Activated CD4-positive, CD25-positive, alpha-beta regulatory T cell treated with anti-CD3 and anti-CD28 coated beads, Interleukin-2, amount 50 U/mL, for 72 hours (primary cell): ENCODE measurements around the gene RNF26.

ENCODE experiments used
- DNase-seq: peaks from one replicate; pipeline ENCODE4 v3.0.0; 2021

The RNF26 gene

DNA sequence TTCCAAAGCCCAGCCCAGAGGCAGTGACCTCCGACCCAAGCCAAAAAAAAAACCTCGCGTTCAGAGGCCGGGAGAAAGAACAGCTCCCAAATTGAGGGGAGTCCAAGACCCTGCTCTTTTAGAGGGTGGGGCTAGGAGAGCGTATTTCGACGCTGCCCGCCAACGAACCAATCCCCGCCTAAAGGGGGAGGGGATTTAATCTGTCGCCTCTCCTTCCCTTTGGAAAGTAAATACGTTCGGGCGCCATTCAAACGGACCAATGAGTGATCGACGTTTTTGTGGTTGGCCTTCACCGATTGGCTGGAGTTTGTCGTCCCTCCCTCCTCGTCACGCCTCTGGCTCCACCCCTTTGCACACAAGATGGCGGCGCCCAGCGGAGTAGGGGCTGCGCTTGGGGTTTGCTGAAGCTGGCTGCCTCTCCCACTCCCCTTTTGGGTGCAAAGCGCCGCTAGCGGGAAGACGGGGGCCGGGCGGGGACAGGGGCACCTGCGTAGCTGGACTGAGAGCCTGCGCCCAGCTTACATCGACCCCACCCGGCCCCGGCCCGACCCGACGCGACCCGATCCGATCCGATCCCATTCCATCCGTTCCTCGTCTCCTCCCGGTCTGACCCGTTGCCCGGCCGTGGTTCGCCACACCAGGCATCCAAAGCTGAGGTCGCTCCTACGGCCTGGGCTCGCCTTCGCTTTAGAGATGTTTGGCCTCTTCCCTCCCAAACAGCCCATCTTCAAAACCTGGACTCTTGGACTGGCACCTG, at the start of gene RNF26:
Gene RNF26 (plus strand): TSS at position 354 of the 757 bp plus-strand sequence. CDS start 596 bp downstream, outside the sequence.
- peak; percentile 90 for DNase-seq

DNA sequence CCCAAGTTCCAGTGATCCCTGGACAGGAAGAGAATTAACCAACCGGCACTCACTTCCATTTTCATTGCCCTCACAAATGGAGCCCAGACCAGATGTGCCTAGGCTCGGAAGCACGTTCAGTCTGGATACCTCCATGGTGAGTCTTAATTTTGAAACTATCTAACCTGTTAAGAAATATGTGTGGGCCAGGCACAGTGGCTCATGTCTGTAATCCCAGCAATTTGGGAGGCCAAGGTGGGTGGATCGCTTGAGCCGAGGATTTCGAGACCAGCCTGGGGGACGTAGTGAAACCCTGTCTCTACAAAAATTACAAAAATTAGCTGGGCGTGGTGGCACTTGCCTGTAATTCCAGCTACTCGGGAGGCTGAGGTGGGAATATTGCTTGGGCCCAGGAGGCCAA, 48.9 kb upstream of the RNF26 start:
- DNase-seq: no peak

DNA sequence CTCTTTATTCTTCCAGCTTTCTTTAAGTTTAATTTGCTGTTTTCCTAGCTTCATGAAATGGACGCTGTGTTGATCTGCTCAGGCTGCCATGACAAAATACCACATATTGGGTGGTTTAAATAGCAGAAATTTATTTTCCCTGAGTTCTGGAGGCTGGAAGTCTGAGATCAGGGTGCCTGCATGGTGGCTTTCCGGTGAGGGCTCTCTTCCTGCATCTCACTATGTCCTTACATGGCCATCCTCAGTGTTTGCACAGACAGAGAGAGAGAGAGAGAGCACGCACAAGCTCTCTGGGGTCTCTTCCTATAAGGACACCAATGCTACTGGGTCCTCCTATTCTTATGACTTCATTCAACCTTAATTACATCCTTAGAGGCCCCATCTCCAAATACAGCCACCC, 46.1 kb upstream of the RNF26 start:
- no peak for DNase-seq

DNA sequence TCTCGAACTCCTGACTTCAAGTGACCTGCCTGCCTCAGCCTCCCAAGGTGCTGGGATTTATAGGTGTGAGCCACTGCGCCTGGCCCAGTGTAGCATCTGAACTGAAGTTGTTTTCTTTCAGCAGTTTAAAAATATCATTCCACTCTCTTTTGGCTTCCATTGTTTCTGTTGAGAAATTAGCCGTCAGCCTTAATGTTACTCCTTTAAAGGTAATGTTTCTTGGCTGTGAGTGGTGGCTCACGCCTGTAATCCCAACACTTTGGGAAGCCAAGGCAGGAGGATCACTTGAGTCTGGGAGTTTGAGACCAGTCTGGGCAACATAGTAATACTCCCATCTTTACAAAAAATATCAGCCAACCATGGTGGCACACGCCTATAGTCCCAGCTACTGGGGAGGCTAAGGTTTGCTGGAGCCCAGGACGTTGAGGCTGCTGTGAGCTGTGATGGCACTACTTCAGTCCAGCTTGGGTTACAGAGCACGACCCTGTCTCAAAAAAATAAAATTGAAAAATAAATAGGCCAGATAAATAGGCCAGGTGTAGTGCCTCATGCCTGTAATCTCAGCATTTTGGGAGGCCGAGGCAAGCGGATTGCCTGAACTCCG, 43.3 kb upstream of the RNF26 start:
- no peak for DNase-seq

DNA sequence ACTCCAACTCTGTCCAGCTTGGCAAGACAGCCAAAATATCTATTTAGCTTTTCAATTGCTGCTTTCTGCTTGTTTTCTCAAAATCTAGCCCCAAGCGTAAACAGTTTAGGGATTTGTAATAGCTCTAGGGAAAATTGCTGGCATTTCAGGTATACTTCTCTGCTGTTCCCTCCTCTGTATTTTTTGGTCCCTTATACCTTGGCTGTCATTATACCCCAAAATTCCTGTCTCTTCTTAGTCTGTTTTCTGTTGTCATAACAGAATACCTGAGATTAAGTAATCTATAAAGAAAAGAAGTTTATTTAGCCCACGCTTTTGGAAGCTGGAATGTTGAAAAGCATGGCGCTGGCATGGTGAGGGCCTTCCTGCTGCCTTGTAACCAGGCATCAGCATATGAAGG, 40.9 kb upstream of the RNF26 start:
- no peak for DNase-seq

DNA sequence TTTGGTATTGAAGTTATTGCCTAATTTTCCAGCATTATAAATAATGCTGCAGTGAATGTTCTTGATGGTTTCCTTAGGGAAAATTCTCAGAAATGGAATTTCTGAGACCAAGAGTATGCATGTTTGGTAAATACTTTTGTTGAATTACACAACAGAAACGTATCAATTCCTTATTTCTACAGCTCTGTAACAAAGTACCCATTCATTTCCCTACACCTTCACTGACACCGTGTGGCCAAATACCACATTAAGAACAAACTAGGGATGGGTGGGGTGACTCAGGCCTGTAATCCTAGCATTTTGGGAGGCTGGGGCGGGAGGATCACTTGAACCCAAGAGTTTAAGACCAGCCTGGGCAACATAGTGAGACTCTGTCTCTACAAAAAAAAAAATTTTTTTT, 39.1 kb upstream of the RNF26 start:
- no peak for DNase-seq

DNA sequence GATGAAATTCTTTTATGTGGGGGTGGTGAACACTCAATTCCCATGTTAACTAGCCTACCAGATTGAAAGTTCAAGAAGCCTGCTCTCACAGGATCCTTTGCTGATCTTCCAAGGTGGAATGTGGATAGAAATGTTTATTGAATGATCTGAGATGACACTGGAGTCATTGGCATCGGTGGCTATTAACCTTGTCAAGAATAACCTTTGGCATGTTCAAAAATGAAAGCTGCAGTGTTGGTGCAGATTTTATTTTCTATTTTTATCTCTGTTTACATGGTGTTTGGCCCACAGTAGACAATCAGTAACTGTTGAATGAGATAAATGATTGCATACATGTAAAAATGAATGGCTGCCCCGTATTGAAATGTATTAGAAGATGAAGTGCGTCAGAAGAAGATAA, 36.4 kb upstream of the RNF26 start:
- no peak for DNase-seq

DNA sequence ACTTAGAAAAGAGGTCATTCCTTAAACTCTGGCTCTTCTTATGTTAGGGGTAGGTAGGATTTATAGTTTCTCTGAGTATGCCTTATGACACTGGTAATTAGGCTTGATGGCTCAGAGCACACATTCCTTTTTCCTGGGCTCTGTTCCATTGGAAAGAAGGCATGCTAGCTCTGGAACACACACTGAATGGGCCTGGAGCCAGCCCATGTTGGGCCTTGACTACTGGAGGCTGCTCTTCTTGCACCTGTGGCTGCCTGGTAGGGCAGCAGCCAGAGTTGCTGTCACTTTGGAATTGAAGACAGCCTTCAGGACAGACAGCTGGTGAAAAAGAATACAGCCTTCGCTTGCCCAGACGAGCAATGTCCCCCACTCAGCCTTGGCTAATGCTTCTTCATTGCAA, 35.6 kb upstream of the RNF26 start:
- DNase-seq: no peak

DNA sequence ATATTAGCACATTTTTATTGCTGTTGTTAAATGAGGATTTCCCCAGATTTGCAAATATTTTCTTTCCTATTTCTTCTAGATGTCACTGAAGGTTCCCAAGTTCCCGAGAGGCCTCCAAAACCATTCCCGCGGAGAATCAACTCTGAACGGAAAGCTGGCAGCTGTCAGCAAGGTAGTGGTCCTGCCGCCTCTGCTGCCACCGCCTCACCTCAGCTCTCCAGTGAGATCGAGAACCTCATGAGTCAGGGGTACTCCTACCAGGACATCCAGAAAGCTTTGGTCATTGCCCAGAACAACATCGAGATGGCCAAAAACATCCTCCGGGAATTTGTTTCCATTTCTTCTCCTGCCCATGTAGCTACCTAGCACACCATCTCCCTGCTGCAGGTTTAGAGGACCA, 34.9 kb upstream of the RNF26 start:
- DNase-seq: no peak

DNA sequence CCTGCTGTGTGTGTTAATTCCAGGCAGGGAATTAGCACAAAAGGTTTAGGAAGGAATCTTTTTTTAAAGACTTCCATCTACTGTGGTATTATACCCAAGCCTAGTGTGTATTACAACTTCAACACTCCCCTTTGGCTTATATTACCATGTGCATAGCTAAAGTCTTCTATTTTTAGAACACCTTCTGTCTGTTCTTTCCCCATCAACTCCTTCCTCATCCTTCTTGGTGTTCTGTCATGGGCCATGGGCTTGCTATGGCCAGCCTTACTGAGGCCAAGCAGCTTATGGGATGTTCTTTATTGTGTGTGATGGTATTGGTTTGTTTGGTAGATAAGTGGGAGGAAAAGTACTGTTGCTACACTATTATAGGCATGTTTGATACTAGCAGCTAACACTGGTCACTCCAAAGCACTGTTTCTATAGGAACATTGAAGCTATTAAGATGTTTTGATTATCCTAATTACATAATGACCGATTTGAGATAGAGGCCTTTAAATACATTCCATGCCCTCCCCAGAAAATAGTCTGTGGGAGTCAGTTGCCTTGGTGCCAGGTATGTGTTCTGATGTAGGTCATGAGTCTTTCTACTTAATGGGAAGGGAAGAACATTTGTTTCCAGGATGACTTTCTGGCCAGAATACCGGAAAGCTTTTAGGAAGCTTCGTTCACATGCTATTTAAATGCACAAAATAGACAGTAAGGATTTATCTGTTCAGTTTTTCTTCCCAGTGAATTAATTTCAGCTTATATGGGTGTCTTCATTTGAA, 33.9 kb upstream of the RNF26 start:
- DNase-seq: no peak

DNA sequence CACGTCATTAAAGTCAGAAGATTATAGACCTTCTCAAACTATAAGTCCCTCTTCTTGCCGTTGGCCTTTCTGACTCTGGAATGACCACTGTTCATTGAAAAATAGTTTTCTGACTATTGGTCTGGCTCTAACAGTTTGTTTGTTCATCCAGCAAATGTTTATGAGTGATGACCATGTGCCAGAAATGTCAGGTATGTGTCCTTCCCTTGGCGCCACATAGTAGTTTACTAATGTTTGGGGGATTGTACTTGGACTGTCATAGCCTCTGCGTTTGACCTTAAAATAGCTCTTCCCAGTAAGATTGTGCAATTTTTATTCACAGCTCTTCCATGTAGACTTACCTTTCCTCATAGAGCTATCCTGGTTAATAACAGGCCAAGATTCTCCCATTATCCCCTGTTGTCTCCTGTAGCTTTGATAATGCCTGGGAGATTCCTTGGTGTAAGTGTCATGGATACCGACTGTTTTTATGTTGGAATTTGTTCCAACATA, 31.1 kb upstream of the RNF26 start:
- DNase-seq: no peak

DNA sequence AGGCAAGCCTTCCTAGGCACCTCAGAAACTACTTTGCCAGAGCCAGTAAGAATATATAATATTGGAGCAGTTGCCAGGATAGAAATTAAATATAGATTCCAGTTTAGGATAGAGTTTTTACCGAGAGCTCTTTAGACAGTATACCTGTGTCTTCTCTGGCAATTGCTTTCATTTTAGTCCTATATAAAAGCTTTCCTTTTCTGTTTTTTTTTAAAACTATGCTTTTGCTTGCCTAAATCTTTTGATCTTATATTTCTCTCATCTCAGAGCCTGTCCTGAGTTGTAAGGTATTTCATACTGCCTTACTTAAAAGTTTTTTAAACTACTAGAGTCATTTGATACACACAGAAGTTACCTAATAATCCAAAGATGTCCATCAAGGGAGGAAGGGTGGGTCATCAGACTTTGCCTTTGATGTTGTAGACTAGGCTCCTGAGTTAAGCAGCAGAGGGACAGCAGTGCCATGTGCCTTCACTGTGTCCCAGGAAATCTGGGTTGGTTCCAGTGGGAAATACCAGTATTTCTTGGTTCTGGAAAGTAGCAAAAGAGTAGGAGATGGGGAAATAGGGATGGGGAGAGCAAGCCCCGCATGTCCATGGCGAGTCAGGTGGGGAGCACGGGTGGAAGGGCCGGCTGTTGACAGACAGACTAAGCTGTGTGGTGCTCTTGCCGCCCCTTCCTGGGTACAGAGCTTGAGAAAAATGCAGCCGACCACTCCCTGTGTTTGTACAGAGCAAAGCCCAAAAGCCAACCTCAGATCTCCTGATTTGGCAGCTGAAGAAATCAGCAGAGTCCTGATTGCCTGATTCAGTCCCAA, 28.6 kb upstream of the RNF26 start:
- DNase-seq: no peak

DNA sequence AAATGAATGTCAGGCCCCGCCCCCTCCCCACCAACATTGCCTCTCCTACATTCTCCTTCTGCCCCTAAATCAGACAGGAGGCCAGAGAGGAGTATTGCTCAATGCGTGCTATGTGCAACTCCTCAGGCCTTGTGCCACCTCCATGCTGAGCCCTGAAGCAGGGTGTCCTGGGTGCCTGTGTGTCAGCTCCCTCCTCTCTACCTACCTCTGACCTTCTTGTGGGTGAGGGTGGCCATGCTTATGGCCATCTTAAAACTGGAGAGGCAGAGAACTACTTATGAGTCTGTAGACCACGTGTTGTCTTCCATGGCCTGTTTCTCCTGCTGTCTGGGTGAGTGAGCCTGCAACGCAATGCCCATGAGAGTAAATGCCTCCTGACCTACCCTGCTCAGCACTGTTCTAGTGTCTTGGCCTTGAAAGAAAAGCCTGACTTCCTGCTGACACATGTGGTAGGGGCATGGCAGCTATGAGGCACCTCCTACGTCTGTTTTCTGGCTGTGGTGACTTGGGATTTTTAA, 27.9 kb upstream of the RNF26 start:
- no peak for DNase-seq

DNA sequence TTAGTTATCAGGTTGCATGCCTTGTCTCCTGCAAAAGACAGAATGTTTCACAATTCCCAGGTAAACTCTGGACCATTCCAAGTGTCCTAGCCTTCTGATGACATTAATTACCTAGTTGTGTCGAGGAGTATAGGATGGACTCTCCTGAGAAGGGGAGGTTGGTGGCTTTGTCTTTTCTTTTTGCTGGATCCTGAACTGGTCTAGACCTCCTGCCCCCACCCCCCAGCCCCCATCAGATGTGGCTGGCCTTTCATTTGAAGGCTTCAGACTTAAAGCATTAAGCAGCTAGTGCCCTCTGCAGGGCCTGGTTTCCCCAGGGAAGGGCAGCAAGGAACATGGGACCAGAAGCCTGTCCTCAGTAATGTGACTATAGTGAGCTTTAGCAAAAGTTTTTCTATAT, 27.1 kb upstream of the RNF26 start:
- DNase-seq: no peak

DNA sequence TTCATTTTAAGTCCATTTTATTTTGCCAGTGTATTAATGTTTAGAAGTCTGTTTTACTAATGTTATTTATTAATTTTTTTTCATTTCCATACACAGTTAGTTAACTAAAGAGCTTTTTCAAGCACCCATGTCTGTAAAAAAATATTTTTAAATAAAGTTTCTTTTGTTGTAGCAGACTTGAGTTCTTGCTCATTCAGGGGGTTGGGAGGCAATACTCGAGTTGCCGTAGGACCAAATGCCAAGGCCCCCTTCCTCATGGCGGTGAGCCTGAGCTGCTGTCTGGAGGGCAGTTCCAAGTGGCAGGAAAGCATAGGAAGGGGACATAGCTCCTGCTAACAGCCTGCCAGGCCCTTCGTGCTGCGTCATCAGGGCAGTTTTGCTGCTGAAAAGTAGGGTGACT, 26.4 kb upstream of the RNF26 start:
- DNase-seq: no peak

DNA sequence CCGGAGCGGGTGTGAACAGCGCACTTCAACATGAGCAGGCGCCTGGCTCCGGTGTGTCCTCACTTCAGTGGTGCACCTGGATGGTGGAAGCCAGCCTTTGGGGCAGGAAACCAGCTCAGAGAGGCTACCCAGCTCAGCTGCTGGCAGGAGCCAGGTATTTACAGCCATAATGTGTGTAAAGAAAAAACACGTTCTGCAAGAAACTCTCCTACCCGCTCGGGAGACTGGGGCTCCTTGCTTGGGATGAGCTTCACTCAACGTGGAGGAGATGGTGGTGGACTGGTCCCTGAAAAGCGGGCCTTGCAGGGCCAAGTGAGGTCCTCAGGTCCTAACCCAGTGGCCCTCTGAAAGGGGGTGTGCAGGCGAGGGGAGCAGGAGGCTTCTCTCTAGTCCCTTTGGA, 24.9 kb upstream of the RNF26 start:
- no peak for DNase-seq

DNA sequence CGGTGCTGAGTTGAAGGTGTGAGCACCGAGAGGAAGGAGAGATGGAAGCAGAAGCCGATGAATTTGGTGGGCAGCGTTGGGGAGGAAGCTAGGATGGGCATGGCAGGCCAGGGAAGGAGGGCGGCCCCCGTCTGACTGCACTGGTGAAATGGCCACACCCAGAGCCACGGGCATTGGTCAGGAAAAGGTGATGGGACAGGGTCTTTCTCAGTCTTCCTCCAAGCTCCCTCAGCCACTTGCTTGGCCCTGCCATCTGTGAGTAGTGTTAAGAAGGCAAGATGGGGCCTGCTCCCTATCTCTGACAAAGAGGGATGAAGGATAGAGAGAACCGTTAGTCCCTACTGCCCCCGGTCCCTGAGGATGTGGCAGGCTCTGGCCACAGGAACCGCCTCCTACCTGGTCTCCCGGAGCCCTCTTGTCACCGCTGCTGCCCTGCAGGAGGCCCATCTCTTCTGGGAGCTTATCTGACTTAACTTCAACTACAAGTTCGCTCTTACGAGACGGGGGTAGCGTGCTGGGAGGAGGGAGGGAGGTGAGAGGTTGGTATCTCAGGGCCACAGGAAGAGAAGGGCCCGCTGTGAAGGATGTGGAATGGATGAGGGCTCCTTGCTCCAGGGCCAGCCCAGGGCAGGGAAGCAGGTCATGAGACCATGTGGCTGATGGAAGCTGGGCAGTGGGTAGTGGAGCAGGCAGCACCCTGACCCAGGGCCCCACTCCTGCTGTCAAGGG, 24.2 kb upstream of the RNF26 start:
- DNase-seq: no peak

DNA sequence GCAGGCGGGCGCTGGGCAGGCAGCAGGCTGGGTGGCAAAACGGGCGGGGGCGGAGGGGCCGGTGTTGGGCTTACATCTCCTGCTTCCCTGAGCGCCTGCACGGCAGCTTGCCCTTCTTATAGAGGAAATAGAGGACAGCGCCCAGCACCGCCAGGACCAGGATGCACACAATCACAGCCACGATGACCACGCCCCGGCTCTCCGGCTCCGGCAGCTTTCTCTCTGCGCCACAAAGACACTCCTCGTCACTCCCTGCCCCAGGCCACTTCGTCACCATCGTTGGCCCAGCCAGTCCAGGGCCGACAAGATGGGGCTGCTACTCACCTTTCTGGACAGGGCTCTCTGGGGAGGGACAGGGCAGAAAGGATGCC, 23.7 kb upstream of the RNF26 start:
- DNase-seq: no peak

DNA sequence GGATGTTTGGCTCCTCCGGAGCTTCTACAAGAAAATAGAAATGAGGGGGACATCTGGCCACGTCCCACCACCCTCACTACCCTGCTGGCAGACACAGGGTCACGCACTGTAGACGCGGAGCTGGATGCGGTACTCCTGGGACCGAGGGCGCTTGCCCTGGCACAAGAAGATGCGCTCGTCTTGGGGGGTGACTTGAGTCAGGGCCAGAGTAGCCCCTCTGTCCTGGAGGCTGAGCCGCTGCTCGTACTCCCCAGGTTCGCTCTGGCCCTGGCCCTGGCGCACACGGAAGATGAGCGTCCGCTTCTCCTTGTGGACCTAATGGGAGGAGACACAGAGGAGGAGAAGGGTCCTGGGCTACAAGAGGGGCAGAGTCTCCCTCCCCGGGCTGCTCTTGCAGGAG, 19.6 kb upstream of the RNF26 start:
- DNase-seq: no peak

DNA sequence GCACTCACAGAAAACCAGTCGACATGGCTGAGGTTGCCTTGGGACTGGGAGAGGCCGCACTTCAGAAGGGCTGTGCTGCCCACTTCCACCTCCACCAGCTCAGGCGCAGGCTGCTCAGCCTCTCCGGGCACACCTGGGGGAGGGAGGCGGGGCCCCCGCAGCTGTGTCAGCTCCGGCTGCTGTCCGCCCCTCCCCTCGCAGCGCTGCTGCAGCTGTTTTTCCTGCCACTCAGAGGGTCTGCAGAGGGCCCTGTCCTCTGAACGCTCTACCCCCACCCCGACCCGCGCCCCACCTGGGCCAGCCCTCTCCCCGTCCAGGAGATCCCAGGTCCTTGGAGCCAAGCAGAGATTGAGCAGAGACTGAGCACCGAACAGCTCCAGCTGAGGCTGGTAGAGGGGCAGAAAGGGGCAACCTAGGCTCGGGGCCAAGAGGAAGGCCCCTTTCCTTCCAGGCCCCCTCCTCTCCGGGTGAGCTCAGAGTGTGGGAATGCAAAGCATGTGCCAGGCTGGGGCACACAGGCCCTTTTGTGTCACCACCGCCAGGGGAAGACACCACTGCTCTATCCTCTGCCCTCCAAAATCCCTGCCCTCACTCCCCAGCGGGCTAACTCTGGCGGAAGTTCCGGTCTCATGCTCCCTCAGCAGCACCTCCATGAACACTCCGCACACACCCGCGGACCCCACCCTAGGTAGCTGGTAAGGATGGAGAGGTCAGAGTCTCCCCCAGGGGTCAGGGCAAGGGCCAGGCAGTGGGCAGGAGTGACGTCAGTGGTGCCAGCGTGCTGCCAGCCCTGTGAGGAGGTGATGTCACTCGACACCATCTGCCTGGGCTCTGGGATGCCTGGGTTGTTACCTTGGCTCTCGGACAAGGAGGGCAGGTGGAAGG, 19.0 kb upstream of the RNF26 start:
- DNase-seq: no peak
